Superior temporal gyrus (tissue), 1 donor: ENCODE data around the gene MYO7B.

Source experiments
- DNase-seq: peaks from one replicate; pipeline ENCODE4 v3.0.0-alpha.2; 2016; ENCODE audit errors: extremely low spot score

The MYO7B gene

GRCh38 chr2:127681288-127681804 lies 145.9 kb downstream of the MYO7B start:
- DNase-seq = no peak

DNA sequence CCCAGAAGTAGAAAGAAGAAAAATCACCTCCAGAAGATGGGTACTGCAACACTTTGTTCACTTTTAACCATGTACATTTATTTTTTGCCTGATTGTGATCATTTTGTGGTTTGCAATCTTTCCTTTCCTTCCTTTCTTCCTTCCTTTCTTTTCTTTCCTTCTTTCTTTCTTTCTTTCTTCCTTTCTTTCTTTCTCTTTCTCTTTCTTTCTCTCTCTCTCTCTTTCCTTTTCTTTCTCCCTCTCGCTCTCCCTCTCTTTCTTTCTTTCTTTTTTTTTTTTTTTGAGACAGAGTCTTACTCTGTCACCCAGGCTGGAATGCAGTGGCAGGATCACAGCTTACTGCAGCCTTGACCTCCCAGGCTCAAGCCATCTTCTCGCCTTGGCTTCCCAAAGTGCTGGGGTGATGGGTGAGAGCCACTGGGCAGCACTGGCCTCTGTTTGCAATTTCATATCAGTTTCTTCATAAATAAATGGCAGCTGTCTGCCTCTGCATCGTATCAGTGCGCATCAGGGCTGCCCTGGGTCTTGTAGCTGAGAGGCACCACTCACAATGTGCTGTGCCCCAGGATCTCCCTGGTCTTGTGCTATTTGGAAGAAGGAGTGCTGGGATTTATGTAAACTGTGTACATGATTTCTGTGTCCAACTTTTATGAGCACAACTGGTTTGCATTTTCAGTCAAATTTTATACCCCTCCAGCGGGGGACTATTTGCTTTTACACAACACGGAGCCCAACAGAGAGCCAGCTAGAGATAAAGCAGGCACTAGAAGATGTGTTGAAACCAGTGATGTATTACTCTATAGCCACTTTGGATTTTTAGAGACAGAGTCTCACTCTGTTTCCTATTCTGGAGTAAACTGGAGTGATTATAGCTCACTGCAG lies 146.7 kb downstream of the MYO7B start:
- DNase-seq = no peak

DNA sequence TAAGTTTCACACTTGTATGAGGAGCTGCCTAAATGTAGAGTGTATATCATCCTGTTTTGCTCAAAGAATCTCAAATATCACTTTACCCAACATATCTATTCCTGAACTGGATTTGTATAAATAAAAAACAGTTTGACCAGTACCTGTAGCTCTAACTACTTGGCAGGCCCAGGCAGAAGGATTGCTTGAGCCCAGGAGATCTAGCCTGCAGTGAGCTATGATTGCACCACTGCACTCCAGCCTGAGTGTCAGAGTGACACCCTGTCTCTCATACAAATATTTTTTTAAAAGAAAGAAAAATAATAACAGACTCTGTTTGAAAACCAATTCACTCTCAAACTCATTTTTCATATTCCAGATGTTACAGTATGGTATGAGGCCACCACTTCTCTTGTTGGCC lies 147.6 kb downstream of the MYO7B start:
- no peak for DNase-seq

DNA sequence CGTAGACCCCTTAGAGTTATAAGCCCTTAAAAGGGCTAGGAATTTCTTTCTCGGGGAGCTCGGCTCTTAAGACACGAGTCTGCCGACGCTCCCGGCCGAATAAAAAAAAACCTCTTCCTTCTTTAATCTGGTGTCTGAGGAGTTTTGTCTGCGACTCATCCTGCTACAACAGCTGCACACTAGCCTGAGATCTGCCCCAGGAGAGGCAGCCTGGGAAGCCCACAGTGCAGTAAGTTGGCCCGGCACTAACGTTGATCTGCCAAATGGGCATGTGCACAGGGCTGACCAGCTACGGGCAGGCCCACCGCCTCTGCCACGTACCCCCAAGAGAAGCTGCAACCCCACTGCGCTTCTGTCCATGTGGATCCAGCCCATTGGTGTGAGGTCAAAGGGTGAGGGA lies 148.3 kb downstream of the MYO7B start:
- DNase-seq = no peak

- DNase-seq = no peak
Observed at GRCh38 chr2:127685410-127686080, 150.1 kb downstream of the MYO7B start.
